Measurements from ENCODE around the gene ADAMTS6.

- no peak for TF ChIP-seq PAX5 (IDR thresholded peaks at IDR 0.05; ENCODE audit: insufficient read depth, low read length, severe bottlenecking)
- TF ChIP-seq POU2F2 (IDR thresholded peaks at IDR 0.05; ENCODE audit: low read depth, low read length): no peak
These were observed 378.6 kb downstream of the ADAMTS6 start for GRCh38 chr5:65102976-65103711.

All from GM12891 (cell line).